HepG2 (cell line): ENCODE measurements around the gene KANK3. TPM values are rescaled to one million over a fixed set of nuclear protein-coding genes. Genes with fewer than 3 reads are reported as not detected.
A peak's percentile ranks its signal among the peaks of the same experiment; 100 is the strongest.

Source experiments
- ELF3 ChIP-seq: IDR thresholded peaks from 2 replicates; pipeline ENCODE4 v1.6.1; 2016; ENCODE audit warnings: missing genetic modification reagents, missing compliant biosample characterization
- FOXP1 ChIP-seq, 2 experiments: fragments of 450-650 bp in 1 of 2; IDR thresholded peaks; 2 replicates each; pipeline ENCODE4 v1.6.1; 2017 to 2018; ENCODE audit warnings: antibody characterized with exemption in 1 of 2
- GTF2F1 ChIP-seq: fragments of 150-350 bp; IDR thresholded peaks from 2 replicates; pipeline ENCODE4 v1.6.1; 2014; ENCODE audit warnings: low read length
- HNRNPL ChIP-seq: fragments of 200-400 bp; formaldehyde crosslinking; IDR thresholded peaks from 2 replicates; pipeline ENCODE4 v1.6.1; 2017; ENCODE audit warnings: mild to moderate bottlenecking, low read depth, low read length
- SMC3 ChIP-seq: IDR thresholded peaks from 2 replicates; pipeline ENCODE4 v1.6.1; 2011; ENCODE audit warnings: low read length, improper control_type of control experiment
- YEATS2 ChIP-seq: sonication (generic); formaldehyde crosslinking; IDR thresholded peaks from 2 replicates; pipeline ENCODE4 v1.4.0; 2020; ENCODE audit warnings: missing genetic modification reagents, borderline replicate concordance
- ZNF160 ChIP-seq: sonication (generic); formaldehyde crosslinking; IDR thresholded peaks from 2 replicates; pipeline ENCODE4 v1.8.0; 2022; ENCODE audit warnings: mild to moderate bottlenecking, inconsistent platforms, missing genetic modification reagents
- ZNF264 ChIP-seq: sonication (generic); formaldehyde crosslinking; IDR thresholded peaks from 2 replicates; pipeline ENCODE4 v1.4.0; 2020; ENCODE audit warnings: missing genetic modification reagents
- ZNF317 ChIP-seq: sonication (generic); formaldehyde crosslinking; IDR thresholded peaks from 2 replicates; pipeline ENCODE4 v1.5.0; 2020; ENCODE audit warnings: mild to moderate bottlenecking, missing genetic modification reagents
- ZNF546 ChIP-seq: sonication (generic); formaldehyde crosslinking; conservative IDR thresholded peaks from 2 replicates; pipeline ENCODE4 v1.8.1; 2023; ENCODE audit warnings: mild to moderate bottlenecking, missing genetic modification reagents
- ZNF547 ChIP-seq: sonication (generic); formaldehyde crosslinking; IDR thresholded peaks from 2 replicates; pipeline ENCODE4 v1.5.1; 2020; ENCODE audit warnings: mild to moderate bottlenecking, missing genetic modification reagents
- ZNF678 ChIP-seq: sonication (generic); formaldehyde crosslinking; IDR thresholded peaks from 2 replicates; pipeline ENCODE4 v1.4.0; 2020; ENCODE audit warnings: mild to moderate bottlenecking, missing genetic modification reagents
- polyA plus RNA-seq, 8 experiments: library from polyadenylated mRNA; depleted of rRNA in 3 of 8; stranded (reverse) in 7 of 8; unstranded in 1 of 8; fragments of >200 nt; fragmentation: Illumina TruSeq in 4 of 8; extraction: Trizol in 4 of 8; gene quantifications; 2 replicates each; pipeline versions ENCODE4 v1.2.1 to v1.2.3, GENCODE V29; 2011 to 2016; ENCODE audit warnings: low read depth in 4 of 8, missing spikeins in 1 of 8, mixed read lengths in 1 of 8; ENCODE audit not compliant: insufficient read depth in 1 of 8
- total RNA-seq, 5 experiments: library from RNA; depleted of rRNA; stranded (reverse); fragments of >200 nt; fragmentation: Illumina TruSeq; extraction: Trizol; gene quantifications; 2 replicates each; pipeline ENCODE4 v1.2.3, GENCODE V29; 2016; ENCODE audit warnings: low read depth in 1 of 5
- TF ChIP-seq, protein P1 (sequence below): sonication (generic); formaldehyde crosslinking; IDR thresholded peaks from 2 replicates; pipeline ENCODE4 v1.5.0; 2020; ENCODE audit warnings: mild to moderate bottlenecking, missing genetic modification reagents, borderline replicate concordance
- TF ChIP-seq, protein P2 (sequence below): sonication (generic); formaldehyde crosslinking; IDR thresholded peaks from 2 replicates; pipeline ENCODE4 v1.5.1; 2020; ENCODE audit warnings: mild to moderate bottlenecking, missing genetic modification reagents
- TF ChIP-seq, protein P3 (sequence below): sonication (generic); formaldehyde crosslinking; IDR thresholded peaks from 2 replicates; pipeline ENCODE4 v1.9.0; 2021; ENCODE audit warnings: missing genetic modification reagents, borderline replicate concordance
- TF ChIP-seq, protein P4 (sequence below): IDR thresholded peaks from 2 replicates; pipeline ENCODE4 v1.6.1; 2016; ENCODE audit warnings: mild to moderate bottlenecking

The KANK3 gene
- total and polyA plus RNA-seq, 2 of the 13 experiments (the other 11 are each of a cell fraction or from before 2014, with no cell fraction given), result 0.15 to 0.20 TPM

DNA sequence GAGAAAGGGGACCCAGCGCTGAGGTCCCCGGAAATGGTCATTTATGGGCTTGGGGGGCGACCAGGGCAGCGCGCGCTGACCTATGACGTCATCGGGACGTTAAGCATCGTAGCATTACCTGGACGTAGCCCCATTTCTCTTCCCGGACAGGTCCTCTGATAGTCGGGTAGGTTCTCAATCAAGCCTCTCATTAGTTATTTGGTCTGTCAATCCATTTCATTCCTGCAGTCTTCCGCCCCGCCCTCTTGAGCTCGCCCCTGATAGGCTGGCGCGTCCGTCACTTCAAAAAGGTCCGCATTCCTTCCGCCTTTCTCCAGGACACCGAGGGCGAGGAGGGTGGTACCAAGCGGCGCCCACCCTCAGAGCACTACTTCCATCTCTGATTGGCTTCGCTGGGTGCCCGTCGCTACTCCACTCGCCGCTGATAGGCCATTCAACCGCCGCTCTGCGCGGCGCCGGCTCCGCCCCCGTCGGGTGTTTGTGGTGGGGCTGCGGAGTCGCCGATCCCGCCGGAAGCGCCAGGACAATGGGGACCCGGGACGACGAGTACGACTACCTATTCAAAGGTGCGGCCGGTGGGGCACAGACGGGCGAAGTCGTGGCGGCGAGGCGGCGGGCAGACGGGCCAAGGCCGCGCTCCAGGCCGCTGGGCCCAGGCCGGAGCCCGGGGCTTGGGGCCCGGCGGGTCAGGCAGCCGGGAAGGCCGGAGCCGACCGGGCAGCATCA lies 47.0 kb upstream of the KANK3 start, which contains the start of gene RAB11B (continued):
- TF ChIP-seq, protein P1, sequence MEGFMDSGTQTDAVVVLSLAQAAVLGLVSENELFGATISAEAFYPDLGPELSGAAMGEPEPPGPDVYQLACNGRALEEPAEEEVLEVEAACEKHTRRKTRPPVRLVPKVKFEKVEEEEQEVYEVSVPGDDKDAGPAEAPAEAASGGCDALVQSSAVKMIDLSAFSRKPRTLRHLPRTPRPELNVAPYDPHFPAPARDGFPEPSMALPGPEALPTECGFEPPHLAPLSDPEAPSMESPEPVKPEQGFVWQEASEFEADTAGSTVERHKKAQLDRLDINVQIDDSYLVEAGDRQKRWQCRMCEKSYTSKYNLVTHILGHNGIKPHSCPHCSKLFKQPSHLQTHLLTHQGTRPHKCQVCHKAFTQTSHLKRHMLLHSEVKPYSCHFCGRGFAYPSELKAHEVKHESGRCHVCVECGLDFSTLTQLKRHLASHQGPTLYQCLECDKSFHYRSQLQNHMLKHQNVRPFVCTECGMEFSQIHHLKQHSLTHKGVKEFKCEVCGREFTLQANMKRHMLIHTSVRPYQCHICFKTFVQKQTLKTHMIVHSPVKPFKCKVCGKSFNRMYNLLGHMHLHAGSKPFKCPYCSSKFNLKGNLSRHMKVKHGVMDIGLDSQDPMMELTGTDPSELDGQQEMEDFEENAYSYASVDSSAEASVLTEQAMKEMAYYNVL, result 0 out of 2 replicates have a peak, but pooled peaks have one; percentile 23
- TF ChIP-seq, protein P2, sequence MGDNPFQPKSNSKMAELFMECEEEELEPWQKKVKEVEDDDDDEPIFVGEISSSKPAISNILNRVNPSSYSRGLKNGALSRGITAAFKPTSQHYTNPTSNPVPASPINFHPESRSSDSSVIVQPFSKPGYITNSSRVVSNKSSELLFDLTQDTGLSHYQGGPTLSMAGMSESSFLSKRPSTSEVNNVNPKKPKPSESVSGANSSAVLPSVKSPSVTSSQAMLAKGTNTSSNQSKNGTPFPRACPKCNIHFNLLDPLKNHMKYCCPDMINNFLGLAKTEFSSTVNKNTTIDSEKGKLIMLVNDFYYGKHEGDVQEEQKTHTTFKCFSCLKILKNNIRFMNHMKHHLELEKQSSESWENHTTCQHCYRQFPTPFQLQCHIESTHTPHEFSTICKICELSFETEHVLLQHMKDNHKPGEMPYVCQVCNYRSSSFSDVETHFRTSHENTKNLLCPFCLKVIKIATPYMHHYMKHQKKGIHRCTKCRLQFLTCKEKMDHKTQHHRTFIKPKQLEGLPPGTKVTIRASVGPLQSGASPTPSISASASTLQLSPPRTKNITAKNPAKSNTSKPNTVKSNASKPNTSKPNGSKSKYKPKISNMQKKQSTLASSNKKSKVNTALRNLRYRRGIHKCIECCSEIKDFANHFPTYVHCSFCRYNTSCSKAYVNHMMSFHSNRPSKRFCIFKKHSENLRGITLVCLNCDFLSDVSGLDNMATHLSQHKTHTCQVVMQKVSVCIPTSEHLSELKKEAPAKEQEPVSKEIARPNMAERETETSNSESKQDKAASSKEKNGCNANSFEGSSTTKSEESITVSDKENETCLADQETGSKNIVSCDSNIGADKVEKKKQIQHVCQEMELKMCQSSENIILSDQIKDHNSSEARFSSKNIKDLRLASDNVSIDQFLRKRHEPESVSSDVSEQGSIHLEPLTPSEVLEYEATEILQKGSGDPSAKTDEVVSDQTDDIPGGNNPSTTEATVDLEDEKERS (CRISPR knock-in tag), result no peak
- TF ChIP-seq SMC3, result no peak
- TF ChIP-seq ZNF678 (CRISPR knock-in tag), result no peak
- no peak; the same call in 1 of the 2 replicates for TF ChIP-seq ZNF547 (CRISPR knock-in tag)
- TF ChIP-seq YEATS2 (CRISPR knock-in tag), result peak; percentile 52; the same call in 1 of the 2 replicates
- no peak for TF ChIP-seq ZNF160 (CRISPR knock-in tag)
- TF ChIP-seq, protein P3, sequence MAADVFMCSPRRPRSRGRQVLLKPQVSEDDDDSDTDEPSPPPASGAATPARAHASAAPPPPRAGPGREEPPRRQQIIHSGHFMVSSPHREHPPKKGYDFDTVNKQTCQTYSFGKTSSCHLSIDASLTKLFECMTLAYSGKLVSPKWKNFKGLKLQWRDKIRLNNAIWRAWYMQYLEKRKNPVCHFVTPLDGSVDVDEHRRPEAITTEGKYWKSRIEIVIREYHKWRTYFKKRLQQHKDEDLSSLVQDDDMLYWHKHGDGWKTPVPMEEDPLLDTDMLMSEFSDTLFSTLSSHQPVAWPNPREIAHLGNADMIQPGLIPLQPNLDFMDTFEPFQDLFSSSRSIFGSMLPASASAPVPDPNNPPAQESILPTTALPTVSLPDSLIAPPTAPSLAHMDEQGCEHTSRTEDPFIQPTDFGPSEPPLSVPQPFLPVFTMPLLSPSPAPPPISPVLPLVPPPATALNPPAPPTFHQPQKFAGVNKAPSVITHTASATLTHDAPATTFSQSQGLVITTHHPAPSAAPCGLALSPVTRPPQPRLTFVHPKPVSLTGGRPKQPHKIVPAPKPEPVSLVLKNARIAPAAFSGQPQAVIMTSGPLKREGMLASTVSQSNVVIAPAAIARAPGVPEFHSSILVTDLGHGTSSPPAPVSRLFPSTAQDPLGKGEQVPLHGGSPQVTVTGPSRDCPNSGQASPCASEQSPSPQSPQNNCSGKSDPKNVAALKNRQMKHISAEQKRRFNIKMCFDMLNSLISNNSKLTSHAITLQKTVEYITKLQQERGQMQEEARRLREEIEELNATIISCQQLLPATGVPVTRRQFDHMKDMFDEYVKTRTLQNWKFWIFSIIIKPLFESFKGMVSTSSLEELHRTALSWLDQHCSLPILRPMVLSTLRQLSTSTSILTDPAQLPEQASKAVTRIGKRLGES, result 0 out of 2 replicates have a peak, but pooled peaks have one; percentile 27
- TF ChIP-seq GTF2F1, result no peak
- TF ChIP-seq ELF3, result peak; percentile 14; the same call in 1 of the 2 replicates
- no peak for TF ChIP-seq ZNF317
- TF ChIP-seq, protein P4, sequence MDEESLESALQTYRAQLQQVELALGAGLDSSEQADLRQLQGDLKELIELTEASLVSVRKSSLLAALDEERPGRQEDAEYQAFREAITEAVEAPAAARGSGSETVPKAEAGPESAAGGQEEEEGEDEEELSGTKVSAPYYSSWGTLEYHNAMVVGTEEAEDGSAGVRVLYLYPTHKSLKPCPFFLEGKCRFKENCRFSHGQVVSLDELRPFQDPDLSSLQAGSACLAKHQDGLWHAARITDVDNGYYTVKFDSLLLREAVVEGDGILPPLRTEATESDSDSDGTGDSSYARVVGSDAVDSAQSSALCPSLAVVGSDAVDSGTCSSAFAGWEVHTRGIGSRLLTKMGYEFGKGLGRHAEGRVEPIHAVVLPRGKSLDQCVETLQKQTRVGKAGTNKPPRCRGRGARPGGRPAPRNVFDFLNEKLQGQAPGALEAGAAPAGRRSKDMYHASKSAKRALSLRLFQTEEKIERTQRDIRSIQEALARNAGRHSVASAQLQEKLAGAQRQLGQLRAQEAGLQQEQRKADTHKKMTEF (CRISPR knock-in tag), result 0 out of 2 replicates have a peak, but pooled peaks have one; percentile 29
- TF ChIP-seq ZNF264 (CRISPR knock-in tag), result no peak
- TF ChIP-seq FOXP1 (IDR thresholded peaks at IDR 0.05), result no peak
- TF ChIP-seq FOXP1 (CRISPR knock-in tag; IDR thresholded peaks at IDR 0.05), result no peak
- TF ChIP-seq HNRNPL, result 0 out of 2 replicates have a peak, but pooled peaks have one; percentile 45
- TF ChIP-seq ZNF546 (CRISPR knock-in tag), result no peak
